ENCODE measurements around the gene SEMA4D. TPM values are rescaled to one million over a fixed set of nuclear protein-coding genes. Genes with fewer than 3 reads are reported as not detected.

Gene SEMA4D
- total RNA-seq, 1 donor from 2014 or later = 79.7 TPM

- no peak for TF ChIP-seq CTCF (IDR thresholded peaks at IDR 0.05)
- Mint-ChIP-seq H3K27ac (peak overlapping the region; percentile 54), H3K36me3 (ENCODE audit: low read depth) (peaks cover 10% of the 10 kb centered on the region), H3K4me3 (no peak overlapping the region), H3K4me1 (peaks cover 91% of the 10 kb centered on the region), H3K9me3 (no peaks in the 10 kb centered on the region), H3K27me3 (no peaks in the 10 kb centered on the region)
- no peak for ATAC-seq (ENCODE audit: low read depth)
- ChIA-PET CTCF (interaction anchor here (1.3 kb wide), 2 partner anchors 11 to 109 kb away, joined by 4 read pairs; no protein-coding TSS in a partner anchor), POLR2A (interaction anchor here (0.5 to 1.2 kb wide), 4 partner anchors 9 to 62 kb away, joined by 3 to 9 read pairs (median 4); no protein-coding TSS in a partner anchor)
- intact Hi-C loops (cut with micrococcal nuclease) = no loop called here
- no peak for DNase-seq
These were observed 57.9 kb downstream of the SEMA4D start for GRCh38 chr9:89440046-89440445.

- H3K27me3 Mint-ChIP-seq = no peaks in the 10 kb centered on the region
- no peak overlapping the region for H3K27ac Mint-ChIP-seq
- peaks cover 5% of the 10 kb centered on the region for H3K36me3 Mint-ChIP-seq (ENCODE audit: low read depth)
- intact Hi-C loops (cut with micrococcal nuclease) = no loop called here
- H3K9me3 Mint-ChIP-seq = no peaks in the 10 kb centered on the region
- H3K4me3 Mint-ChIP-seq = no peak overlapping the region
- DNase-seq (no peak), ATAC-seq (ENCODE audit: low read depth) (no peak)
- peaks cover 92% of the 10 kb centered on the region for H3K4me1 Mint-ChIP-seq
- ChIA-PET CTCF (interaction anchor here (1.3 kb wide), 2 partner anchors 10 to 110 kb away, joined by 4 read pairs; no protein-coding TSS in a partner anchor), POLR2A (interaction anchor here (0.5 to 1.2 kb wide), 3 partner anchors 9 to 13 kb away, joined by 3 to 9 read pairs (median 5); no protein-coding TSS in a partner anchor)
- no peak for TF ChIP-seq CTCF (IDR thresholded peaks at IDR 0.05)
These were observed 58.3 kb downstream of the SEMA4D start for GRCh38 chr9:89439571-89439970.

GRCh38 chr9:89438194-89438593, 59.7 kb downstream of the SEMA4D start:
- Mint-ChIP-seq H3K27ac (peak overlapping the region; percentile 18), H3K27me3 (no peaks in the 10 kb centered on the region), H3K9me3 (no peaks in the 10 kb centered on the region), H3K4me3 (peak overlapping the region; percentile 11), H3K4me1 (peaks cover 92% of the 10 kb centered on the region), H3K36me3 (ENCODE audit: low read depth) (peaks cover 3% of the 10 kb centered on the region)
- intact Hi-C loops (cut with micrococcal nuclease) = no loop called here
- CTCF ChIA-PET = no interaction called here
- ATAC-seq (ENCODE audit: low read depth) (no peak), DNase-seq (no peak)
- no peak for TF ChIP-seq CTCF (IDR thresholded peaks at IDR 0.05)
- POLR2A ChIA-PET = interaction anchor here (0.7 kb wide), 1 partner anchor 1357 kb away, joined by 4 read pairs; no protein-coding TSS in a partner anchor

- no peak for TF ChIP-seq CTCF (IDR thresholded peaks at IDR 0.05)
- Mint-ChIP-seq H3K4me3 (peak overlapping the region; percentile 11), H3K9me3 (no peaks in the 10 kb centered on the region), H3K27me3 (no peaks in the 10 kb centered on the region), H3K36me3 (ENCODE audit: low read depth) (peaks cover 3% of the 10 kb centered on the region), H3K27ac (peak overlapping the region; percentile 66), H3K4me1 (peaks cover 92% of the 10 kb centered on the region)
- ChIA-PET POLR2A (interaction anchor here (0.7 kb wide), 1 partner anchor 1358 kb away, joined by 4 read pairs; no protein-coding TSS in a partner anchor), CTCF (no interaction called here)
- intact Hi-C loops (cut with micrococcal nuclease) = no loop called here
- ATAC-seq (ENCODE audit: low read depth) (no peak), DNase-seq (no peak)
These were observed 60.1 kb downstream of the SEMA4D start for GRCh38 chr9:89437772-89438171.

GRCh38 chr9:89436963-89437625, 60.8 kb downstream of the SEMA4D start:
- peaks cover 3% of the 10 kb centered on the region for H3K36me3 Mint-ChIP-seq (ENCODE audit: low read depth)
- CTCF ChIA-PET = no interaction called here
- no peak for DNase-seq

More at GRCh38 chr9:89436963-89437625, 60.8 kb downstream of the SEMA4D start:
- H3K4me3 Mint-ChIP-seq = no peak overlapping the region
- TF ChIP-seq CTCF (IDR thresholded peaks at IDR 0.05) = no peak
- ATAC-seq (ENCODE audit: low read depth) = peak; percentile 67
- no peaks in the 10 kb centered on the region for H3K27me3 Mint-ChIP-seq
- peak overlapping the region; percentile 66 for H3K27ac Mint-ChIP-seq
- no peaks in the 10 kb centered on the region for H3K9me3 Mint-ChIP-seq
- H3K4me1 Mint-ChIP-seq = peaks cover 92% of the 10 kb centered on the region
- intact Hi-C loops (cut with micrococcal nuclease) = no loop called here
- POLR2A ChIA-PET = no interaction called here

Data from activated B cell treated with CpG ODN at 0.5 μM for 24 hours (primary cell).